ENCODE measurements around the gene NFIC. TPM values are rescaled to one million over a fixed set of nuclear protein-coding genes. Genes with fewer than 3 reads are reported as not detected.
A peak's percentile ranks its signal among the peaks of the same experiment; 100 is the strongest.

Gene NFIC
- total and polyA plus RNA-seq, 2 experiments from 2014 or later = 7.8 to 20.9 TPM

- Histone ChIP-seq H3K4me2 (peak overlapping the region; percentile 60), H3K36me3 (replicated peaks; ENCODE audit: insufficient read depth, low read depth) (no peaks in the 10 kb centered on the region), H3K27ac (peak overlapping the region; percentile 94), H3K79me2 (no peaks in the 10 kb centered on the region), H3K4me3 (no peak overlapping the region), H4K20me1 (ENCODE audit: insufficient read depth, poor library complexity, severe bottlenecking) (no peaks in the 10 kb centered on the region), H3K4me1 (ENCODE audit: insufficient read depth) (peaks cover 24% of the 10 kb centered on the region), H3K27me3 (peaks cover 7% of the 10 kb centered on the region), H3K9me2 (replicated peaks; ENCODE audit: insufficient read depth) (no peaks in the 10 kb centered on the region), H2AFZ (no peak overlapping the region), H3K9me3 (ENCODE audit: low read depth) (no peaks in the 10 kb centered on the region)
- TF ChIP-seq EZH2 (IDR thresholded peaks at IDR 0.05; ENCODE audit: borderline replicate concordance) = no peak
- no peak for TF ChIP-seq EZH2phosphoT487 (IDR thresholded peaks at IDR 0.05; ENCODE audit: low read depth, severe bottlenecking, unreplicated experiment)
- TF ChIP-seq, protein P1, sequence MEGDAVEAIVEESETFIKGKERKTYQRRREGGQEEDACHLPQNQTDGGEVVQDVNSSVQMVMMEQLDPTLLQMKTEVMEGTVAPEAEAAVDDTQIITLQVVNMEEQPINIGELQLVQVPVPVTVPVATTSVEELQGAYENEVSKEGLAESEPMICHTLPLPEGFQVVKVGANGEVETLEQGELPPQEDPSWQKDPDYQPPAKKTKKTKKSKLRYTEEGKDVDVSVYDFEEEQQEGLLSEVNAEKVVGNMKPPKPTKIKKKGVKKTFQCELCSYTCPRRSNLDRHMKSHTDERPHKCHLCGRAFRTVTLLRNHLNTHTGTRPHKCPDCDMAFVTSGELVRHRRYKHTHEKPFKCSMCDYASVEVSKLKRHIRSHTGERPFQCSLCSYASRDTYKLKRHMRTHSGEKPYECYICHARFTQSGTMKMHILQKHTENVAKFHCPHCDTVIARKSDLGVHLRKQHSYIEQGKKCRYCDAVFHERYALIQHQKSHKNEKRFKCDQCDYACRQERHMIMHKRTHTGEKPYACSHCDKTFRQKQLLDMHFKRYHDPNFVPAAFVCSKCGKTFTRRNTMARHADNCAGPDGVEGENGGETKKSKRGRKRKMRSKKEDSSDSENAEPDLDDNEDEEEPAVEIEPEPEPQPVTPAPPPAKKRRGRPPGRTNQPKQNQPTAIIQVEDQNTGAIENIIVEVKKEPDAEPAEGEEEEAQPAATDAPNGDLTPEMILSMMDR (IDR thresholded peaks at IDR 0.05; ENCODE audit: poor library complexity) = no peak
- DNase-seq (ENCODE audit: low spot score) = peak; percentile 84
- 44% methylated on average over 22 of the region's 22 CpGs for WGBS (ENCODE audit: low lambda C conversion rate, missing lambda C conversion rate)
Measured at GRCh38 chr19:3336680-3337523, 29.5 kb upstream of the NFIC start.

DNA sequence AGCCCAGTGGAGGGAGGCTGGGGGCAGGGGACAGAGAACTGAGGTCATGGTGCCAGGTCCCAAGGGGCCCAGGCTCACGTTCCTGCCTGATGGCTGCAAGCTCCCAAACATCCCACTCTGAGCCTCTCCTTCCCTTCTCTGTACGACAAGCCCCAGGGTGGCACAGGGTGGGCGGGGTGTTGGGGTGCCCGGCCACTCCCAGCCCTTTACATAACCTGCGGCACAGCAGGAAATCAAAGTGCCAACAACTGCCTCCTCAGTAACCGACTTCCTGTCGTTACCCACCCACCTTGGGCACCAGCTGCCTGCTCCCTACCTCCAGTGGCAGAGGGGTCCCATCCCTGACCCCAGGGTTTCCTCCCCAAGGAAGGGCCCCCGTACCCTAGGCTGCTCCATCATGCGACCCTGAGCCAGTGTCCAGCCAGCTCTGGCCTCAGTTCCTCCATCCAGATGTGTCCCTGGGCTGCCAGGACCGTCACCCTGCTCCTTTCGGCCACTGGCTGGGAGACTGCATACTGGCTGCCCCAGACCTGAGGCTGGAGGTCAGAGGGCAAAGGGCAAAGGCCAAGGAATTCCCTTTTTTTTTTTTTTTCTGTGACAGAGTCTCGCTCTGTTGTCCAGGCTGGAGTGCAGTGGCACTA lies 27.7 kb upstream of the NFIC start:
- WGBS (ENCODE audit: low lambda C conversion rate, missing lambda C conversion rate) = 79% methylated on average over 9 of the region's 12 CpGs
- no peak for TF ChIP-seq EZH2phosphoT487 (IDR thresholded peaks at IDR 0.05; ENCODE audit: low read depth, severe bottlenecking, unreplicated experiment)
- TF ChIP-seq EZH2 (IDR thresholded peaks at IDR 0.05; ENCODE audit: borderline replicate concordance) = no peak
- TF ChIP-seq, protein P1 (IDR thresholded peaks at IDR 0.05; ENCODE audit: poor library complexity) = no peak
- H4K20me1 ChIP-seq (ENCODE audit: insufficient read depth, poor library complexity, severe bottlenecking) = no peaks in the 10 kb centered on the region
- DNase-seq (ENCODE audit: low spot score) = no peak
- H3K4me2 ChIP-seq = no peak overlapping the region
- H3K9me2 ChIP-seq (replicated peaks; ENCODE audit: insufficient read depth) = no peaks in the 10 kb centered on the region
- H3K36me3 ChIP-seq (replicated peaks; ENCODE audit: insufficient read depth, low read depth) = no peaks in the 10 kb centered on the region
- no peaks in the 10 kb centered on the region for H3K79me2 ChIP-seq
- no peaks in the 10 kb centered on the region for H3K9me3 ChIP-seq (ENCODE audit: low read depth)
- no peak overlapping the region for H2AFZ ChIP-seq
- no peak overlapping the region for H3K4me3 ChIP-seq
- H3K4me1 ChIP-seq (ENCODE audit: insufficient read depth) = peaks cover 24% of the 10 kb centered on the region
- no peaks in the 10 kb centered on the region for H3K27me3 ChIP-seq
- no peak overlapping the region for H3K27ac ChIP-seq

GRCh38 chr19:3340340-3340739 lies 26.0 kb upstream of the NFIC start:
- Histone ChIP-seq H3K27ac (no peak overlapping the region), H3K9me3 (ENCODE audit: low read depth) (no peaks in the 10 kb centered on the region), H3K4me2 (no peak overlapping the region), H3K4me3 (no peak overlapping the region), H3K4me1 (ENCODE audit: insufficient read depth) (peaks cover 21% of the 10 kb centered on the region), H3K79me2 (no peaks in the 10 kb centered on the region), H3K9me2 (replicated peaks; ENCODE audit: insufficient read depth) (no peaks in the 10 kb centered on the region), H3K27me3 (no peaks in the 10 kb centered on the region), H4K20me1 (ENCODE audit: insufficient read depth, poor library complexity, severe bottlenecking) (no peaks in the 10 kb centered on the region), H2AFZ (no peak overlapping the region), H3K36me3 (replicated peaks; ENCODE audit: insufficient read depth, low read depth) (no peaks in the 10 kb centered on the region)
- no peak for TF ChIP-seq EZH2 (IDR thresholded peaks at IDR 0.05; ENCODE audit: borderline replicate concordance)
- TF ChIP-seq, protein P1 (IDR thresholded peaks at IDR 0.05; ENCODE audit: poor library complexity) = no peak
- TF ChIP-seq EZH2phosphoT487 (IDR thresholded peaks at IDR 0.05; ENCODE audit: low read depth, severe bottlenecking, unreplicated experiment) = no peak
- no peak for DNase-seq (ENCODE audit: low spot score)
- WGBS (ENCODE audit: low lambda C conversion rate, missing lambda C conversion rate) = 87% methylated on average over 11 of the region's 11 CpGs
